ENCODE results near the gene NUP210L. TPM values are rescaled to one million over a fixed set of nuclear protein-coding genes. Genes with fewer than 3 reads are reported as not detected.

The NUP210L gene
- total RNA-seq, 1 experiment from 2014 or later, result 0.12 TPM

DNA sequence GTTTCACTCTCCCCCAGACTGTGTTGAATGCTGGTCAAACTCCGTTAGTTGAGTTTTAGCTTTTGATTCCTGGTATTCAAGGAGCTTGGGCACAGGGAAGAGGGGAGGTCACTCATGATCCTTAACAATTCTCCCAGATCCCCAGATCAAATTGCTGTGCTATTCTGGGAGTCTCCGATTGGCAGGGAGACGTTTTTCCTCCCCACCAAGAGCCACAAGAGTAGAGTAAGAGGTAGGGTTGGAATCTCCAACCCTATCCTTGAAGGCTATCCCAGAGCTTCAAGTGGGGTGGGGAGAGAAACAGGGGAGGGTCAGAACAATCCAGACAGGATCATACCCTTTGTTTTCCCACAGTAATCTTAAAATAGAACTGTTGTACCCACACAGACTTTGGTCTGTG, 37.6 kb upstream of the NUP210L start:
- Mint-ChIP-seq H3K36me3 (ENCODE audit: insufficient read depth, unreplicated experiment) (no peaks in the 10 kb centered on the region), H3K4me1 (ENCODE audit: low read depth, unreplicated experiment) (no peaks in the 10 kb centered on the region), H3K9me3 (ENCODE audit: low read depth, unreplicated experiment) (no peaks in the 10 kb centered on the region), H3K27ac (ENCODE audit: unreplicated experiment) (no peak overlapping the region), H3K4me3 (ENCODE audit: low read depth, unreplicated experiment) (no peak overlapping the region), H3K27me3 (ENCODE audit: unreplicated experiment) (peaks cover 55% of the 10 kb centered on the region)
- CTCF ChIA-PET, result interaction anchor here (1.2 kb wide), 1 partner anchor 19 kb away, joined by 3 read pairs; no protein-coding TSS in a partner anchor
- TF ChIP-seq, protein P1, sequence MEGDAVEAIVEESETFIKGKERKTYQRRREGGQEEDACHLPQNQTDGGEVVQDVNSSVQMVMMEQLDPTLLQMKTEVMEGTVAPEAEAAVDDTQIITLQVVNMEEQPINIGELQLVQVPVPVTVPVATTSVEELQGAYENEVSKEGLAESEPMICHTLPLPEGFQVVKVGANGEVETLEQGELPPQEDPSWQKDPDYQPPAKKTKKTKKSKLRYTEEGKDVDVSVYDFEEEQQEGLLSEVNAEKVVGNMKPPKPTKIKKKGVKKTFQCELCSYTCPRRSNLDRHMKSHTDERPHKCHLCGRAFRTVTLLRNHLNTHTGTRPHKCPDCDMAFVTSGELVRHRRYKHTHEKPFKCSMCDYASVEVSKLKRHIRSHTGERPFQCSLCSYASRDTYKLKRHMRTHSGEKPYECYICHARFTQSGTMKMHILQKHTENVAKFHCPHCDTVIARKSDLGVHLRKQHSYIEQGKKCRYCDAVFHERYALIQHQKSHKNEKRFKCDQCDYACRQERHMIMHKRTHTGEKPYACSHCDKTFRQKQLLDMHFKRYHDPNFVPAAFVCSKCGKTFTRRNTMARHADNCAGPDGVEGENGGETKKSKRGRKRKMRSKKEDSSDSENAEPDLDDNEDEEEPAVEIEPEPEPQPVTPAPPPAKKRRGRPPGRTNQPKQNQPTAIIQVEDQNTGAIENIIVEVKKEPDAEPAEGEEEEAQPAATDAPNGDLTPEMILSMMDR (IDR thresholded peaks at IDR 0.05; ENCODE audit: unreplicated experiment), result no peak
- DNase-seq, result no peak
- intact Hi-C loops (cut with micrococcal nuclease; ENCODE audit: unreplicated experiment), result loop anchor here (10.0 kb wide), 2 partner anchors 142 to 352 kb away; no protein-coding TSS in a partner anchor
- BruUV-seq (replicated peaks), result no TSS peak

DNA sequence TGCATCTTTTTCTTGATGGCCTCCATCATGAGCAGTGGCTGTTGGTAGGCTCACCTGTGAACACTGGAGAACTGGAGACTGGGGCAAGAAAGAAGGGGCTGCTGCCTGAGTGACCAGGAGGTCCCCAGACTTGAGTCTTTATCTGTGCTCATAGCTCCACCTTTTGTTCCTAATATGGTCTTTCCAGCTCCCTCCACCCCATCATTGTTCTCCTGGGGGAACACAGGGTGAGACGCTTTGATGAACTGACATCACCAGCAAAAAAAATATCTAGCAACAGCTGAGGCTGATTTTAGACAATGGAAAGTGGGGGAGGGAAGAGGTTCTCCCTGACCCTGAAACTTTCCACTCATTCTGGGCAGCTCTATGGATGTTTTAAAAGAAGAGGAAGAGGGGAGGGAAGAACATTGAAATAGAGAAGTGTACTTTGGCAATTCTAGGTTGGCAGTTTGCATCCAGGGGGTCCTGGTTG, 37.2 kb upstream of the NUP210L start, which contains the start of gene TPM3:
Gene TPM3 (minus strand): TSS at position 111 of the 472 bp plus-strand sequence. CDS start 82 bp downstream, at position 29.
- no peaks in the 10 kb centered on the region for H3K9me3 Mint-ChIP-seq (ENCODE audit: low read depth, unreplicated experiment)
- CTCF ChIA-PET, result interaction anchor here (0.5 to 1.2 kb wide), 2 partner anchors 19 to 134 kb away, joined by 3 read pairs; no protein-coding TSS in a partner anchor
- H3K4me1 Mint-ChIP-seq (ENCODE audit: low read depth, unreplicated experiment), result peaks cover 4% of the 10 kb centered on the region
- H3K27me3 Mint-ChIP-seq (ENCODE audit: unreplicated experiment), result peaks cover 55% of the 10 kb centered on the region
- no TSS peak for BruUV-seq (replicated peaks)
- TF ChIP-seq, protein P1 (IDR thresholded peaks at IDR 0.05; ENCODE audit: unreplicated experiment), result no peak
- no peak within 1 kb of the TSS for H3K27ac Mint-ChIP-seq (ENCODE audit: unreplicated experiment)
- H3K4me3 Mint-ChIP-seq (ENCODE audit: low read depth, unreplicated experiment), result no peak within 1 kb of the TSS
- DNase-seq, result no peak
- intact Hi-C loops (cut with micrococcal nuclease; ENCODE audit: unreplicated experiment), result loop anchor here (10.0 kb wide), 2 partner anchors 143 to 353 kb away; no protein-coding TSS in a partner anchor
- H3K36me3 Mint-ChIP-seq (ENCODE audit: insufficient read depth, unreplicated experiment), result no peaks in the 10 kb centered on the region

DNA sequence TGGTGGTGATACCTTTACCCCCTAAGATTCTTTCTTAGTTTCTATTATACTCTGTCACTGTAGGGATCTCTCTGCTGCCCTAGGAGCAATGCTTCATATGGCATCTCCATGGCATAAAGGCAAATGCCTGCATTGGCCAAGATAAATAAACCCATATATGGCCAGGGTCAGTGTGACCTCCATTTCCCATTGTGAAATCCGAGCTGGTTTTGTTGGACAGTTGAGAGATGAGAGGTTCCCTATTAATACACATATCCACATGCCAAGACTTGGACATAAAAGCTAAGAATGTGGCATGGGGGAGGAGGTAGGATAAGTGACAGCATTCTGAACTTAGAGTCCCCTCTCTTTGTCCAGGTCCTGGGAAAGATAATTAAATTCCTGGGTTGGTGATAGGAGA, 35.7 kb upstream of the NUP210L start:
- Mint-ChIP-seq H3K9me3 (ENCODE audit: low read depth, unreplicated experiment) (no peaks in the 10 kb centered on the region), H3K4me3 (ENCODE audit: low read depth, unreplicated experiment) (no peak overlapping the region), H3K27ac (ENCODE audit: unreplicated experiment) (no peak overlapping the region), H3K27me3 (ENCODE audit: unreplicated experiment) (peaks cover 50% of the 10 kb centered on the region), H3K4me1 (ENCODE audit: low read depth, unreplicated experiment) (peaks cover 14% of the 10 kb centered on the region), H3K36me3 (ENCODE audit: insufficient read depth, unreplicated experiment) (no peaks in the 10 kb centered on the region)
- DNase-seq, result no peak
- TF ChIP-seq, protein P1 (IDR thresholded peaks at IDR 0.05; ENCODE audit: unreplicated experiment), result no peak
- CTCF ChIA-PET, result interaction anchor here (0.6 kb wide), 1 partner anchor 9 kb away, joined by 3 read pairs; no protein-coding TSS in a partner anchor
- intact Hi-C loops (cut with micrococcal nuclease; ENCODE audit: unreplicated experiment), result loop anchor here (10.0 kb wide), 2 partner anchors 144 to 354 kb away; no protein-coding TSS in a partner anchor
- no TSS peak for BruUV-seq (replicated peaks)

DNA sequence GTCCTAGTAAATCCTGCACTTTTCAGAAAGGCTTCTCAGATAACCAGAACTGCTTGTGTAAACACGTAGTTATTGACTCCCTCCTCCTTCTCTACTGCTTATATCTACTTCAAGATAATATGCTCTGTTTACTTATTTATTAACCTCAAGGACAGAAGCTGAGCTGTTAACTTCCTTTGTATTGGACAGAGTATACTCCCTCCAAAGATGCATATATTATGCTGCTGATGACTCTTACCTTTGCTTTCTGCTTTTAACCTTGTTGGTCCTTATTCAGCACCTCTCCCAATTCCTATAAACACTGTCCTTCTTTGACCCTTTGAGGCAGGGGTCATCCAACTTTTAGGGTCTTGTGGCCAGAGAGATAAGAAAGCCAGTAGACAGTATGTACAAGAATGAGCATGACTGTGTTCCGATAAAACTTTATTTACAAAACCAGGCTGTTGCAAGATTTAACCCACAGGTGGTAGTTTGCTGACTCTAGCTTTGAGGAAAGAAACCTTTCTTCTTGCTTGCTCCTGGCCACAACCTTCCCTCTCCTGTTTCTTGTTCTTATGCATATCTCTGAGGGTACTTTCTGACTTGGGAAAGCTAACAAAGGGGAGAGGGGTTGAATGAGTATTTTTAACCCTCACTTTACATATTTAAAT, 32.1 kb upstream of the NUP210L start:
- BruUV-seq (replicated peaks), result no TSS peak
- H3K27ac Mint-ChIP-seq (ENCODE audit: unreplicated experiment), result no peak overlapping the region

More for the DNA sequence above, 32.1 kb upstream of the NUP210L start:
- H3K4me1 Mint-ChIP-seq (ENCODE audit: low read depth, unreplicated experiment), result peaks cover 26% of the 10 kb centered on the region
- no peaks in the 10 kb centered on the region for H3K9me3 Mint-ChIP-seq (ENCODE audit: low read depth, unreplicated experiment)
- CTCF ChIA-PET, result no interaction called here
- TF ChIP-seq, protein P1 (IDR thresholded peaks at IDR 0.05; ENCODE audit: unreplicated experiment), result no peak
- peaks cover 17% of the 10 kb centered on the region for H3K36me3 Mint-ChIP-seq (ENCODE audit: insufficient read depth, unreplicated experiment)
- no peak overlapping the region for H3K4me3 Mint-ChIP-seq (ENCODE audit: low read depth, unreplicated experiment)
- intact Hi-C loops (cut with micrococcal nuclease; ENCODE audit: unreplicated experiment), result loop anchor here (2.0 kb wide), 1 partner anchor 86 kb away; the partner anchor contains the start of gene HAX1
- H3K27me3 Mint-ChIP-seq (ENCODE audit: unreplicated experiment), result peaks cover 14% of the 10 kb centered on the region
- no peak for DNase-seq

Measured in Calu3 (cell line).